Body of pancreas (tissue), 4 donors: Measurements from ENCODE around the gene BRD4. TPM values are rescaled to one million over a fixed set of nuclear protein-coding genes. Genes with fewer than 3 reads are reported as not detected.

Experiments
- ATAC-seq: fragments of 150-250 bp; one replicate; pipeline ENCODE4 v1.9.1; 2016
- DNase-seq, 4 donors: peaks; one replicate each; pipeline ENCODE4 v3.0.0-alpha.2; 2019
- H3K27ac ChIP-seq, 4 donors: fragments of 200-600 bp; sonication (generic); 1 replicate in 3 of 4; 2 replicates in 1 of 4; pipeline versions ENCODE4 v1.5.1 to v1.6.1; 2016 to 2019; ENCODE audit warnings: mild to moderate bottlenecking in 1 of 4, mixed read lengths in 1 of 4, moderate library complexity in 1 of 4
- H3K27me3 ChIP-seq, 2 donors: fragments of 200-600 bp; sonication (generic); one replicate each; pipeline ENCODE4 v1.6.0; 2016; ENCODE audit warnings: mild to moderate bottlenecking in 1 of 2
- H3K36me3 ChIP-seq, 2 donors: fragments of 200-600 bp; sonication (generic); replicated peaks in 1 of 2; 2 replicates each; pipeline ENCODE4 v1.5.1; 2016; ENCODE audit warnings: low read depth in 2 of 2; ENCODE audit not compliant: insufficient read depth in 1 of 2
- H3K4me1 ChIP-seq: fragments of 200-600 bp; sonication (generic); one replicate; pipeline ENCODE4 v1.6.0; 2016
- H3K4me3 ChIP-seq, 2 donors: fragments of 200-600 bp; sonication (generic); 1 replicate in 1 of 2; 2 replicates in 1 of 2; pipeline ENCODE4 v1.5.1; 2016 to 2019
- H3K9me3 ChIP-seq, 3 donors: fragments of 200-600 bp; sonication (generic); 1 replicate in 2 of 3; 2 replicates in 1 of 3; pipeline ENCODE4 v1.5.1; 2016
- POLR2A ChIP-seq, 3 donors: fragments of 450-650 bp; IDR thresholded peaks; one replicate each; pipeline ENCODE4 v1.6.1; 2016; ENCODE audit warnings: antibody characterized with exemption in 3 of 3, mild to moderate bottlenecking in 2 of 3
- WGBS, 2 donors: methylation state at CpG; one replicate each; pipeline ENCODE4 v1.1.5; 2017; 5-methylcytosine and 5-hydroxymethylcytosine counted together
- intact Hi-C: fragments of 100-400 bp; cut with DNase I; formaldehyde crosslinking; loops from one replicate; pipeline ENCODE4 v1.15.1; 2023
- total RNA-seq, 2 donors: library from RNA; depleted of rRNA; stranded (reverse); fragments of >200 nt; gene quantifications; one replicate each; pipeline ENCODE4 v1.1.0, GENCODE V29; 2016
- TF ChIP-seq, protein P1 (sequence below), 7 experiments: fragments of 450-650 bp in 4 of 7; fragments of 200-600 bp in 3 of 7; sonication (generic) in 3 of 7; IDR thresholded peaks; one replicate each; pipeline ENCODE4 v1.5.1; 2016 to 2019; ENCODE audit warnings: antibody characterized with exemption in 7 of 7

Gene BRD4
- total RNA-seq, 2 donors from 2014 or later = 15.3 to 33.6 TPM

DNA sequence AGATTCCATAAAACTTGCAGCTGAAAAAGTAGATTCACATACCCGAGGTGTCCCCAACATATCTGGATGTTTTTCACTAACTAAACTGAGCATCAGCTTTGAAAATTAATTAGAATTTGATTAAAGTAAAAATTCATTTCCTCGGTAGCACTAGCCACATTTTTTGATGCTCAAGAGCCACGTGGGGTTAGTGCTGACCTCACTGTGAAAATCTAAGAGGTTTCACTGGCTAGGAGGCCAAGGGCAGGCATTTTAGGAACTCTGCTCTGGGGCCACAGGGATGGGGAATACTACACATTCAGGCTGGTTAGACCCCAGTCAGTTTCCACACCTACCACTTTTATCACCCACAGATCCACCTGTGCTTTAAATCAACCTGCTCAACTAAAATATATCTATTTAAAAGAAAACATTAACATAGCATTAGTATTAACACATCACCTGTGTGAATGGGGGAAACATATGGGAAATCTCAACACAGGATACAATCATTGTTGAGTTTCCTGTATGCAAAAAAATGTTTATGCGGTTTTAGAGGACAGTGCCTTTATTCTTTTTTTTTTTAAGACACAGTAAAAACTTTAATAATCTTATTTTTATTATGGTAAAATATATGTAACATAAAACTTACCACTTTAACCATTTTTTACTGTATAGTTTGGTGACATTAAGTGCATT lies 45.5 kb downstream of the BRD4 start:
- WGBS, 2 donors = 35 to 56% methylated on average over 4 of the region's 4 CpGs
- TF ChIP-seq, protein P1, sequence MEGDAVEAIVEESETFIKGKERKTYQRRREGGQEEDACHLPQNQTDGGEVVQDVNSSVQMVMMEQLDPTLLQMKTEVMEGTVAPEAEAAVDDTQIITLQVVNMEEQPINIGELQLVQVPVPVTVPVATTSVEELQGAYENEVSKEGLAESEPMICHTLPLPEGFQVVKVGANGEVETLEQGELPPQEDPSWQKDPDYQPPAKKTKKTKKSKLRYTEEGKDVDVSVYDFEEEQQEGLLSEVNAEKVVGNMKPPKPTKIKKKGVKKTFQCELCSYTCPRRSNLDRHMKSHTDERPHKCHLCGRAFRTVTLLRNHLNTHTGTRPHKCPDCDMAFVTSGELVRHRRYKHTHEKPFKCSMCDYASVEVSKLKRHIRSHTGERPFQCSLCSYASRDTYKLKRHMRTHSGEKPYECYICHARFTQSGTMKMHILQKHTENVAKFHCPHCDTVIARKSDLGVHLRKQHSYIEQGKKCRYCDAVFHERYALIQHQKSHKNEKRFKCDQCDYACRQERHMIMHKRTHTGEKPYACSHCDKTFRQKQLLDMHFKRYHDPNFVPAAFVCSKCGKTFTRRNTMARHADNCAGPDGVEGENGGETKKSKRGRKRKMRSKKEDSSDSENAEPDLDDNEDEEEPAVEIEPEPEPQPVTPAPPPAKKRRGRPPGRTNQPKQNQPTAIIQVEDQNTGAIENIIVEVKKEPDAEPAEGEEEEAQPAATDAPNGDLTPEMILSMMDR (IDR thresholded peaks at IDR 0.05) = no peak
- no peak for TF ChIP-seq POLR2A (IDR thresholded peaks at IDR 0.05)
- Histone ChIP-seq H3K27ac (no peak overlapping the region), H3K4me3 (no peak overlapping the region), H3K27me3 (no peaks in the 10 kb centered on the region), H3K9me3 (no peaks in the 10 kb centered on the region), H3K36me3 (no peaks in the 10 kb centered on the region), H3K4me1 (peaks cover 83% of the 10 kb centered on the region)
- no peak for ATAC-seq
- DNase-seq = no peak
- intact Hi-C loops = no loop called here

DNA sequence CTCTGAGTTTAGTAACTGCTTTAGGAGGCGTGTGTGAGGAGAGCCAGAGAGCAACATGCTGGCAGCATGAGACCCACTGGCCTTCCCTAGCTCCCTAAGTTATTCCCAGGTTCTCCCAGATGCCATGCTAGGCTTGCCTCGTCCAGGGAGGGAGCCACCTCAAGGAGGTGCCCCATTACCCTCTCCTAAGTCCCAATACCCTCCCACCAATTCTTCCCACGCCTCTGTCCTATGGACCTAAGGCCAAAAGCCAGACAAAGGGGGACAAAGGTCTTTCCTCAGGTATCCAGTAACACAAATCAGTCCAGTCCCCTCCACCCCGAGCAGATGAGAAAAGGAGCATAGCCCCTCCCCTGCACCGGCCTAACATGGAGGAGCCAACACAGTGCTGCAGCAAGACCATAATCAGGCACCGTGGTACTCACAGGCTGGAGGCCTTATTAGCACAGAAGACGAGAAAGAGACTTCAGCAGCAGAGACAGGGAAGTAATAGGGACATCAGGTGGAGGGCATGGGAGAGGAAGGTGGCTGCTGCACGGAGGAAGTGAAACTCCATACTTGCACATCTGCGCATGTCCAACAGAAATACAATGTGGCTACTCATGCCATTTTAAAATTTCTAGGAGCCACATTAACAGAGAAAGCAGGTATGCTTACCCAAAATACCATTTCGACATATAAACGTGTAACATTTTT lies 46.3 kb downstream of the BRD4 start:
- H3K27ac ChIP-seq = no peak overlapping the region
- no peaks in the 10 kb centered on the region for H3K9me3 ChIP-seq
- WGBS, 2 donors = 57 to 58% methylated on average over 11 of the region's 11 CpGs
- no peak for TF ChIP-seq POLR2A (IDR thresholded peaks at IDR 0.05)
- TF ChIP-seq, protein P1 (IDR thresholded peaks at IDR 0.05) = no peak
- H3K27me3 ChIP-seq = no peaks in the 10 kb centered on the region
- no peak for DNase-seq
- intact Hi-C loops = no loop called here
- H3K4me1 ChIP-seq = peaks cover 87% of the 10 kb centered on the region
- H3K4me3 ChIP-seq = no peak overlapping the region
- H3K36me3 ChIP-seq = no peaks in the 10 kb centered on the region
- no peak for ATAC-seq

DNA sequence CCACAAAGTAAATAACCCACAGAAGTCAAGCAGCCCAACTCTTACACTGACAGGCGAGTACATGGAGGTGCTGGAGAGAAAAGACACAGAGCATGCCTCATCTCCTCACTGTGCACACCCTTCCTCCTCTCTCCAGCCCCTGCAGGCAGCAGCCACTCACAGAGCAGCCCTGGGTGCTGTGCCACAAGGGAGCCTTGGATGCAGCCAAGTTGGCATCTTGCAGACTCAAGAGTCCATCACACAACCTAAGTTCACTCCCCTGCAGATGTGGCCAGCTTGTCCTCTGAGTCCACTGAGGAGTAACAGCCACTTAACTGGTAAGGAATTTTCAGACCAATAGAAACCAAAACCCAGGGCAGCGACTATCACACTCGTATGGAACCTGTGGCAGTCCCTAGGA lies 47.4 kb downstream of the BRD4 start:
- Histone ChIP-seq H3K27me3 (no peaks in the 10 kb centered on the region), H3K36me3 (no peaks in the 10 kb centered on the region), H3K9me3 (no peaks in the 10 kb centered on the region), H3K4me1 (peaks cover 91% of the 10 kb centered on the region), H3K27ac (no peak overlapping the region), H3K4me3 (no peak overlapping the region)
- DNase-seq (no peak), ATAC-seq (no peak)
- intact Hi-C loops = no loop called here
- no peak for TF ChIP-seq POLR2A (IDR thresholded peaks at IDR 0.05)
- TF ChIP-seq, protein P1 (IDR thresholded peaks at IDR 0.05) = no peak
- WGBS, 2 donors = 84 to 89% methylated on average over 3 of the region's 3 CpGs

DNA sequence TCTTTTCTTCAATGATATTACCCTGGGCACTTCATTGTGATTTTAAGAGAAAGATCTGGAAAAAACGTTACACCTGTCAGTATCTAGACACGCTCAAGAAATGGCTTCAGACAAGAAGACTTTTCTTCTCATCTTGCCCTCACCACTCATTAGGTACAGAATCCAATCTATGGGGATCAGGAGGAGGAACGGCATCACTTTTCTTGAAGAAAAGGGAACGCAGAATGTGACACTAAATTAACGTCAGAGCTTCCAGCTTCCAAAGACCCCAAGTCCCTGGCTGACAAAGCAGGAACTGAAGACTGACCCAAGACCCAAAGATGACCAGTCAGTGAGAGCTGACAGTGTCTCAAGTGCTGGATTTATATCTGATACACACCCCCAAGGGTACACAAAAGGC lies 48.2 kb downstream of the BRD4 start:
- intact Hi-C loops = no loop called here
- Histone ChIP-seq H3K36me3 (no peaks in the 10 kb centered on the region), H3K9me3 (no peaks in the 10 kb centered on the region), H3K27ac (no peak overlapping the region), H3K4me1 (peaks cover 95% of the 10 kb centered on the region), H3K4me3 (no peak overlapping the region), H3K27me3 (no peaks in the 10 kb centered on the region)
- DNase-seq (no peak), ATAC-seq (no peak)
- TF ChIP-seq, protein P1 (IDR thresholded peaks at IDR 0.05) = no peak
- TF ChIP-seq POLR2A (IDR thresholded peaks at IDR 0.05) = no peak
- 86 to 87% methylated on average over 5 of the region's 5 CpGs for WGBS, 2 donors
